ENCODE data around the gene DLX4.

DNA sequence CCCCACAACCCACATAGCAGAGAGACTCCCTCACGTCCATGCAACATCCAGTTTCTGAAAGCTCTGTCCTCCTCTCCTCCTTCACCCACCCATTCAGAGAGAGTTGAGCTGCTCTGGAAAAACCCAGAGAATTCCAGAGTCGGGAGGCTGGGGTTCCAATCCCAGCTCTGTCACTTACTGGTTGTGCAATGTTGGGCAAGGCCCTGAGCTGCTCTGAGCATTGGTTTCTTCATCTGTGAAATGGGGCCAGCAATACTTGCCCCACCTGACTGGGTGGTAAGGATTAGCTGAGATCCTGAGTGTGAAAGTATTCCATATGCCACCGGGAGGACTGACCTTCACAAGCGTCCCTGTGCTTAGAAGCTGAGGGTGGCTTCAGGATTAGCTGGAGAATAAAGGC, 12.2 kb upstream of the DLX4 start:
- TF ChIP-seq POLR2A (IDR thresholded peaks at IDR 0.05; ENCODE audit: low read depth, low read length) (no peak), POLR2AphosphoS5 (IDR thresholded peaks at IDR 0.05; ENCODE audit: insufficient read depth, low read depth, low read length) (no peak), EZH2 (IDR thresholded peaks at IDR 0.05; ENCODE audit: borderline replicate concordance, low read depth, low read length, severe bottlenecking) (no peak), GATA2 (IDR thresholded peaks at IDR 0.05; ENCODE audit: insufficient read depth, insufficient read length, low read depth, low read length) (no peak)
- TF ChIP-seq, protein P1, sequence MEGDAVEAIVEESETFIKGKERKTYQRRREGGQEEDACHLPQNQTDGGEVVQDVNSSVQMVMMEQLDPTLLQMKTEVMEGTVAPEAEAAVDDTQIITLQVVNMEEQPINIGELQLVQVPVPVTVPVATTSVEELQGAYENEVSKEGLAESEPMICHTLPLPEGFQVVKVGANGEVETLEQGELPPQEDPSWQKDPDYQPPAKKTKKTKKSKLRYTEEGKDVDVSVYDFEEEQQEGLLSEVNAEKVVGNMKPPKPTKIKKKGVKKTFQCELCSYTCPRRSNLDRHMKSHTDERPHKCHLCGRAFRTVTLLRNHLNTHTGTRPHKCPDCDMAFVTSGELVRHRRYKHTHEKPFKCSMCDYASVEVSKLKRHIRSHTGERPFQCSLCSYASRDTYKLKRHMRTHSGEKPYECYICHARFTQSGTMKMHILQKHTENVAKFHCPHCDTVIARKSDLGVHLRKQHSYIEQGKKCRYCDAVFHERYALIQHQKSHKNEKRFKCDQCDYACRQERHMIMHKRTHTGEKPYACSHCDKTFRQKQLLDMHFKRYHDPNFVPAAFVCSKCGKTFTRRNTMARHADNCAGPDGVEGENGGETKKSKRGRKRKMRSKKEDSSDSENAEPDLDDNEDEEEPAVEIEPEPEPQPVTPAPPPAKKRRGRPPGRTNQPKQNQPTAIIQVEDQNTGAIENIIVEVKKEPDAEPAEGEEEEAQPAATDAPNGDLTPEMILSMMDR (IDR thresholded peaks at IDR 0.05; ENCODE audit: extremely low read depth in 1 of 2, insufficient read depth in 1 of 2, low read depth in 1 of 2, low read length in 2 of 2), result no peak
- TF ChIP-seq, protein P2, sequence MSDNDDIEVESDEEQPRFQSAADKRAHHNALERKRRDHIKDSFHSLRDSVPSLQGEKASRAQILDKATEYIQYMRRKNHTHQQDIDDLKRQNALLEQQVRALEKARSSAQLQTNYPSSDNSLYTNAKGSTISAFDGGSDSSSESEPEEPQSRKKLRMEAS (IDR thresholded peaks at IDR 0.05; ENCODE audit: insufficient read depth, insufficient read length), result no peak

Data from endothelial cell of umbilical vein (primary cell).